IMR-90 (cell line): ENCODE measurements around the gene TNNC2. TPM values are rescaled to one million over a fixed set of nuclear protein-coding genes. Genes with fewer than 3 reads are reported as not detected.

ENCODE experiments used
- ATAC-seq: fragments of 200-7000 bp; cut with Tn5 transposase; 2 replicates; pipeline ENCODE4 v1.9.1; 2020; ENCODE audit warnings: low read depth, mild to moderate bottlenecking, moderate library complexity
- BruUV-seq: library from RNA; stranded (reverse); fragments of 400-500 nt; replicated peaks from 2 replicates; lab custom pipeline; 2021; lab: Mats Ljungman, UMichigan
- CTCF ChIA-PET: fragments of 300-600 bp; formaldehyde crosslinking; extraction: SDS; loops from one replicate; lab custom pipeline; 2021; ENCODE audit warnings: antibody characterized with exemption; lab: Yijun Ruan, JAX
- POLR2A ChIA-PET: fragments of 300-600 bp; sonication (Branson Sonifier 250); formaldehyde crosslinking; loops from one replicate; lab custom pipeline; 2022; ENCODE audit warnings: antibody characterized with exemption; ENCODE audit not compliant: unreplicated experiment; lab: Charles Lee
- DNase-seq: peaks from one replicate; pipeline ENCODE4 v3.0.0; 2013
- H2AFZ ChIP-seq: replicated peaks from 2 replicates; pipeline ENCODE3; 2013; ENCODE audit warnings: low read length, mild to moderate bottlenecking; ENCODE audit not compliant: poor library complexity
- H2AK5ac ChIP-seq: 2 replicates; pipeline ENCODE4 v1.6.1; 2013; ENCODE audit warnings: low read depth, low read length, inconsistent platforms
- H2AK9ac ChIP-seq: replicated peaks from 2 replicates; pipeline ENCODE3; 2013; ENCODE audit warnings: mild to moderate bottlenecking, low read depth, low read length, moderate library complexity; ENCODE audit not compliant: poor library complexity
- H2BK120ac ChIP-seq: 2 replicates; pipeline ENCODE4 v1.6.1; 2013; ENCODE audit warnings: low read depth, low read length, inconsistent platforms
- H2BK15ac ChIP-seq: 3 replicates; pipeline ENCODE4 v1.6.1; 2013; ENCODE audit warnings: low read depth, low read length, inconsistent platforms
- H2BK20ac ChIP-seq: 2 replicates; pipeline ENCODE4 v1.6.1; 2013; ENCODE audit warnings: low read depth, mild to moderate bottlenecking, inconsistent platforms, low read length, moderate library complexity
- H2BK5ac ChIP-seq: 2 replicates; pipeline ENCODE4 v1.6.1; 2013; ENCODE audit warnings: mild to moderate bottlenecking, low read depth, low read length, inconsistent platforms; ENCODE audit not compliant: poor library complexity, severe bottlenecking
- H3K14ac ChIP-seq: replicated peaks from 2 replicates; pipeline ENCODE4 v1.6.1; 2013; ENCODE audit warnings: low read depth, low read length, inconsistent platforms
- H3K18ac ChIP-seq: 2 replicates; pipeline ENCODE4 v1.6.1; 2013; ENCODE audit warnings: low read depth, low read length, control low read depth
- H3K23ac ChIP-seq: 2 replicates; pipeline ENCODE4 v1.6.1; 2013; ENCODE audit warnings: low read depth, low read length, inconsistent platforms
- H3K27ac ChIP-seq: 2 replicates; pipeline ENCODE4 v1.5.1; 2013; ENCODE audit warnings: mild to moderate bottlenecking, control low read depth, low read length; ENCODE audit not compliant: insufficient read depth
- H3K27me3 ChIP-seq: 2 replicates; pipeline ENCODE4 v1.6.1; 2013; ENCODE audit warnings: low read length; ENCODE audit not compliant: control insufficient read depth, insufficient read depth
- H3K36me3 ChIP-seq: 2 replicates; pipeline ENCODE4 v1.6.1; 2013; ENCODE audit warnings: low read length, mixed read lengths; ENCODE audit not compliant: control insufficient read depth, insufficient read depth
- H3K4ac ChIP-seq: 2 replicates; pipeline ENCODE4 v1.6.1; 2013; ENCODE audit warnings: low read depth, low read length, inconsistent platforms
- H3K4me1 ChIP-seq: 2 replicates; pipeline ENCODE4 v1.6.1; 2013; ENCODE audit warnings: low read length, mixed read lengths; ENCODE audit not compliant: control insufficient read depth, insufficient read depth
- H3K4me2 ChIP-seq: 2 replicates; pipeline ENCODE4 v1.6.1; 2013; ENCODE audit warnings: low read depth, mild to moderate bottlenecking, control low read depth, low read length, moderate library complexity
- H3K4me3 ChIP-seq: 2 replicates; pipeline ENCODE4 v1.5.1; 2013; ENCODE audit warnings: low read depth, mild to moderate bottlenecking, control low read depth, low read length, moderate library complexity; ENCODE audit not compliant: insufficient read depth
- H3K56ac ChIP-seq: 2 replicates; pipeline ENCODE4 v1.6.1; 2013; ENCODE audit warnings: low read length, inconsistent platforms; ENCODE audit not compliant: insufficient read depth; ENCODE audit errors: extremely low read depth
- H3K79me1 ChIP-seq, 2 experiments: 2 replicates each; pipeline ENCODE4 v1.6.1; 2013; ENCODE audit warnings: low read length in 2 of 2, inconsistent platforms in 1 of 2, low read depth in 1 of 2
- H3K9ac ChIP-seq: 2 replicates; pipeline ENCODE4 v1.6.1; 2013; ENCODE audit warnings: low read depth, low read length, control low read depth
- H3K9me1 ChIP-seq: 2 replicates; pipeline ENCODE4 v1.6.1; 2013; ENCODE audit warnings: low read length, inconsistent platforms; ENCODE audit not compliant: insufficient read depth
- H3K9me3 ChIP-seq: 2 replicates; pipeline ENCODE4 v1.6.1; 2013; ENCODE audit warnings: low read length; ENCODE audit not compliant: control insufficient read depth, insufficient read depth
- H4K20me1 ChIP-seq: 2 replicates; pipeline ENCODE4 v1.6.1; 2013; ENCODE audit warnings: low read length, inconsistent platforms; ENCODE audit not compliant: insufficient read depth
- H4K5ac ChIP-seq: 2 replicates; pipeline ENCODE4 v1.6.1; 2013; ENCODE audit warnings: mild to moderate bottlenecking, low read depth, low read length, control low read depth
- H4K8ac ChIP-seq, 2 experiments: 2 replicates each; pipeline ENCODE4 v1.6.1; 2013; ENCODE audit warnings: low read depth in 2 of 2, low read length in 2 of 2, control low read depth in 1 of 2, inconsistent platforms in 1 of 2
- H4K91ac ChIP-seq: 2 replicates; pipeline ENCODE4 v1.6.1; 2013; ENCODE audit warnings: low read depth, low read length, inconsistent platforms; ENCODE audit not compliant: insufficient read depth
- CTCF ChIP-seq: conservative IDR thresholded peaks from 2 replicates; pipeline ENCODE4 v1.5.1; 2012; ENCODE audit warnings: mild to moderate bottlenecking, low read depth, low read length, improper control_type of control experiment
- FOS ChIP-seq: fragments of 150-350 bp; IDR thresholded peaks from 2 replicates; pipeline ENCODE4 v1.6.1; 2016; ENCODE audit warnings: low read depth, low read length
- MAFK ChIP-seq: IDR thresholded peaks from 2 replicates; pipeline ENCODE4 v1.6.1; 2012; ENCODE audit warnings: low read depth, low read length, improper control_type of control experiment
- MAZ ChIP-seq: IDR thresholded peaks from 2 replicates; pipeline ENCODE4 v1.6.1; 2012; ENCODE audit warnings: low read depth, mild to moderate bottlenecking, low read length, improper control_type of control experiment, moderate library complexity, borderline replicate concordance
- MXI1 ChIP-seq: IDR thresholded peaks from 2 replicates; pipeline ENCODE4 v1.6.1; 2012; ENCODE audit warnings: low read depth, mild to moderate bottlenecking, low read length, moderate library complexity, borderline replicate concordance
- SMC3 ChIP-seq: fragments of 150-350 bp; IDR thresholded peaks from 2 replicates; pipeline ENCODE4 v1.6.1; 2016; ENCODE audit warnings: low read depth, mild to moderate bottlenecking, antibody characterized with exemption, low read length, moderate library complexity
- WGBS, 2 experiments: methylation state at CpG; one replicate each; pipeline versions ENCODE4 v1.1.5 to v1.1.7; 2013; ENCODE audit warnings: missing lambda C conversion rate in 2 of 2; ENCODE audit not compliant: insufficient read length in 1 of 2; ENCODE audit errors: extremely low coverage in 2 of 2; 5-methylcytosine and 5-hydroxymethylcytosine counted together
- dilution Hi-C: fragments of 300-500 bp; cut with HindIII; formaldehyde crosslinking; loops from one replicate; pipeline ENCODE4 v1.14.3; 2018; ENCODE audit warnings: low sequenced_read_pairs; ENCODE audit not compliant: unreplicated experiment
- in situ Hi-C: fragments of 300-500 bp; cut with MboI; formaldehyde crosslinking; loops from 3 replicates; pipeline ENCODE4 v1.14.3; 2019; ENCODE audit warnings: low sequenced_read_pairs, inconsistent platforms, mixed read lengths
- intact Hi-C: fragments of 100-400 bp; cut with micrococcal nuclease; formaldehyde crosslinking; loops from 2 replicates; pipeline ENCODE4 v1.10.0; 2022
- polyA plus RNA-seq, 3 experiments: library from polyadenylated mRNA; depleted of rRNA; stranded (reverse); fragments of >200 nt; gene quantifications; 2 replicates each; pipeline ENCODE4 v1.2.3, GENCODE V29; 2012; ENCODE audit warnings: low replicate concordance in 1 of 3
- total RNA-seq: library from RNA; depleted of rRNA; stranded (reverse); fragments of >200 nt; gene quantifications from 2 replicates; pipeline ENCODE4 v1.2.3, GENCODE V29; 2012

Gene TNNC2
- total and polyA plus RNA-seq, 2 of the 4 experiments (the other 2 are of a cell fraction): 0.46 TPM; not detected in 1

GRCh38 chr20:45861221-45862075 is 34.3 kb upstream of the TNNC2 start:
- H3K14ac ChIP-seq: no peak overlapping the region
- H2AFZ ChIP-seq: no peak overlapping the region
- H3K4me2 ChIP-seq: no peak overlapping the region
- no TSS peak for BruUV-seq
- peak overlapping the region; percentile 29; the same call in 1 of the 2 replicates for H2AK5ac ChIP-seq
- no peak overlapping the region for H2BK20ac ChIP-seq
- no peak overlapping the region for H2BK15ac ChIP-seq
- dilution Hi-C loops: no loop called here
- no peak overlapping the region for H3K27ac ChIP-seq
- H4K91ac ChIP-seq: no peak overlapping the region
- no peaks in the 10 kb centered on the region for H3K9me3 ChIP-seq
- no peaks in the 10 kb centered on the region for H4K20me1 ChIP-seq
- H3K36me3 ChIP-seq: no peaks in the 10 kb centered on the region
- CTCF ChIA-PET: no interaction called here
- POLR2A ChIA-PET: no interaction called here
- no peak overlapping the region for H2BK120ac ChIP-seq
- no peak overlapping the region for H4K8ac ChIP-seq
- H3K9ac ChIP-seq: no peak overlapping the region
- H3K4me1 ChIP-seq: peaks cover 4% of the 10 kb centered on the region; the same call in 1 of the 2 replicates
- H3K9me1 ChIP-seq: peaks cover 3% of the 10 kb centered on the region; the same call in 1 of the 2 replicates
- no peak overlapping the region for H3K4ac ChIP-seq
- no peak for TF ChIP-seq MAZ
- TF ChIP-seq MAFK: no peak
- no peak for TF ChIP-seq FOS
- TF ChIP-seq SMC3: no peak
- no peak for TF ChIP-seq CTCF
- TF ChIP-seq MXI1: no peak
- no peak overlapping the region for H2BK5ac ChIP-seq
- WGBS, 2 experiments: no CpG with 5 or more reads among the region's 7 CpGs
- H3K79me1 ChIP-seq: peaks cover 21 to 42% of the 10 kb centered on the region in 2 experiments
- no peak overlapping the region for H2AK9ac ChIP-seq
- DNase-seq: no peak
- intact Hi-C loops: no loop called here
- no peak for ATAC-seq
- H3K4me3 ChIP-seq: no peak overlapping the region
- in situ Hi-C loops: no loop called here
- no peak overlapping the region for H4K5ac ChIP-seq
- no peaks in the 10 kb centered on the region for H3K27me3 ChIP-seq
- H3K56ac ChIP-seq: no peak overlapping the region
- no peak overlapping the region for H3K23ac ChIP-seq
- H3K18ac ChIP-seq: no peak overlapping the region
